Stimulated activated naive B cell treated with anti-CD40 and anti-IgM and Interleukin-4, amounts not matched to agents 10 μg/mL and 1 μg/mL and 100 μg/mL, for 72 hours (primary cell): Measurements from ENCODE around the gene PAX4.
"Not testable (repeated sequence)": the region's sequence is repeated elsewhere in the genome, so short reads cannot be mapped to it uniquely, and the experiment has no call there.

Experiments used
- ATAC-seq, 2 donors: fragments of 150-1000 bp; cut with Tn5 transposase; replicated peaks; 2 replicates each; pipeline ENCODE4 v1.10.0; 2021; ENCODE audit warnings: moderate library complexity in 1 of 2
- DNase-seq: peaks from one replicate; pipeline ENCODE4 v3.0.0; 2021
- H3K27ac Mint-ChIP-seq: one replicate; pipeline ENCODE4 v1.8.0; 2022; ENCODE audit warnings: mild to moderate bottlenecking, mixed read lengths
- H3K27me3 Mint-ChIP-seq, 2 donors: one replicate each; pipeline ENCODE4 v1.8.0; 2022; ENCODE audit warnings: mixed read lengths in 2 of 2
- H3K36me3 Mint-ChIP-seq, 2 donors: one replicate each; pipeline ENCODE4 v1.8.0; 2022; ENCODE audit warnings: mixed read lengths in 2 of 2, mild to moderate bottlenecking in 1 of 2
- H3K4me1 Mint-ChIP-seq, 2 donors: one replicate each; pipeline ENCODE4 v1.8.0; 2022; ENCODE audit warnings: mixed read lengths in 2 of 2, mild to moderate bottlenecking in 1 of 2
- H3K4me3 Mint-ChIP-seq, 2 donors: one replicate each; pipeline ENCODE4 v1.8.0; 2022; ENCODE audit warnings: mild to moderate bottlenecking in 2 of 2, mixed read lengths in 2 of 2, moderate library complexity in 1 of 2
- H3K9me3 Mint-ChIP-seq, 2 donors: one replicate each; pipeline ENCODE4 v1.8.0; 2022; ENCODE audit warnings: mixed read lengths in 2 of 2, mild to moderate bottlenecking in 1 of 2

PAX4 gene

GRCh38 chr7:127587663-127588018, 30.3 kb downstream of the PAX4 start:
- peak overlapping the region; percentile 31 for H3K27ac Mint-ChIP-seq

GRCh38 chr7:127586346-127586745, 31.6 kb downstream of the PAX4 start:
- H3K4me3 Mint-ChIP-seq: no peak overlapping the region
- peaks cover 51 to 78% of the 10 kb centered on the region in 2 donors for H3K4me1 Mint-ChIP-seq
- ATAC-seq (no peak), DNase-seq (no peak)
- no peaks in the 10 kb centered on the region for H3K27me3 Mint-ChIP-seq
- no peaks in the 10 kb centered on the region for H3K9me3 Mint-ChIP-seq
- H3K27ac Mint-ChIP-seq: no peak overlapping the region
- H3K36me3 Mint-ChIP-seq: peaks cover 22 to 42% of the 10 kb centered on the region in 2 donors

More at GRCh38 chr7:127587663-127588018, 30.3 kb downstream of the PAX4 start:
- no peak for DNase-seq
- Mint-ChIP-seq H3K9me3 (no peaks in the 10 kb centered on the region), H3K4me3 (peak overlapping the region; percentile 72 to 97), H3K27me3 (no peaks in the 10 kb centered on the region), H3K36me3 (peaks cover 21 to 37% of the 10 kb centered on the region in 2 donors), H3K4me1 (peaks cover 45 to 69% of the 10 kb centered on the region in 2 donors)
- ATAC-seq: no peak

GRCh38 chr7:127585044-127585953, 32.6 kb downstream of the PAX4 start, which contains the start of gene GCC1:
Gene GCC1, minus strand, starts transcription at chr7:127585596. Its CDS starts 414 bp downstream, at chr7:127585182.
- H3K27me3 Mint-ChIP-seq: no peaks in the 10 kb centered on the region
- peak within 1 kb of the TSS; percentile 87 to 93 for H3K4me3 Mint-ChIP-seq

GRCh38 chr7:127584648-127585043, 33.3 kb downstream of the PAX4 start:
- no peaks in the 10 kb centered on the region for H3K9me3 Mint-ChIP-seq
- no peak for DNase-seq
- no peak for ATAC-seq
- H3K27me3 Mint-ChIP-seq: no peaks in the 10 kb centered on the region
- H3K36me3 Mint-ChIP-seq: peaks cover 14 to 29% of the 10 kb centered on the region in 2 donors
- peaks cover 41 to 71% of the 10 kb centered on the region in 2 donors for H3K4me1 Mint-ChIP-seq
- H3K27ac Mint-ChIP-seq: peak overlapping the region; percentile 93
- H3K4me3 Mint-ChIP-seq: peak overlapping the region; percentile 87 to 93

More at GRCh38 chr7:127585044-127585953, 32.6 kb downstream of the PAX4 start, which contains the start of gene GCC1:
- Mint-ChIP-seq H3K4me1 (peaks cover 44 to 75% of the 10 kb centered on the region in 2 donors), H3K27ac (peak within 1 kb of the TSS; percentile 94), H3K9me3 (no peaks in the 10 kb centered on the region), H3K36me3 (peaks cover 18 to 32% of the 10 kb centered on the region in 2 donors)
- ATAC-seq (peak; percentile 82 to 86), DNase-seq (peak; percentile 94)

GRCh38 chr7:127582361-127582760, 35.6 kb downstream of the PAX4 start:
- Mint-ChIP-seq H3K4me1 (peaks cover 40 to 62% of the 10 kb centered on the region in 2 donors), H3K4me3 (no peak overlapping the region), H3K27me3 (no peaks in the 10 kb centered on the region), H3K36me3 (peaks cover 23 to 45% of the 10 kb centered on the region in 2 donors), H3K9me3 (no peaks in the 10 kb centered on the region), H3K27ac (no peak overlapping the region)
- DNase-seq (no peak), ATAC-seq (no peak)

GRCh38 chr7:127581716-127582115, 36.2 kb downstream of the PAX4 start:
- peaks cover 40 to 62% of the 10 kb centered on the region in 2 donors for H3K4me1 Mint-ChIP-seq
- ATAC-seq (no peak), DNase-seq (no peak)
- no peaks in the 10 kb centered on the region for H3K9me3 Mint-ChIP-seq
- H3K36me3 Mint-ChIP-seq: peaks cover 27 to 48% of the 10 kb centered on the region in 2 donors
- no peaks in the 10 kb centered on the region for H3K27me3 Mint-ChIP-seq
- H3K27ac Mint-ChIP-seq: no peak overlapping the region
- H3K4me3 Mint-ChIP-seq: no peak overlapping the region

- H3K36me3 Mint-ChIP-seq: peaks cover 29 to 52% of the 10 kb centered on the region in 2 donors
- no peak overlapping the region for H3K27ac Mint-ChIP-seq
- DNase-seq (no peak), ATAC-seq (no peak)
- no peak overlapping the region for H3K4me3 Mint-ChIP-seq
- peaks cover 35 to 54% of the 10 kb centered on the region in 2 donors for H3K4me1 Mint-ChIP-seq
- no peaks in the 10 kb centered on the region for H3K27me3 Mint-ChIP-seq
- no peaks in the 10 kb centered on the region for H3K9me3 Mint-ChIP-seq
Measured at GRCh38 chr7:127580612-127581011, 37.3 kb downstream of the PAX4 start.

- Mint-ChIP-seq H3K4me3 (no peak overlapping the region), H3K36me3 (peaks cover 42 to 61% of the 10 kb centered on the region in 2 donors), H3K9me3 (no peaks in the 10 kb centered on the region), H3K27me3 (no peaks in the 10 kb centered on the region), H3K4me1 (peaks cover 24 to 41% of the 10 kb centered on the region in 2 donors), H3K27ac (no peak overlapping the region)
- no peak for DNase-seq
- no peak for ATAC-seq
Measured at GRCh38 chr7:127578711-127579275, 39.1 kb downstream of the PAX4 start.

- ATAC-seq (no peak), DNase-seq (no peak)
- Mint-ChIP-seq H3K27me3 (no peaks in the 10 kb centered on the region), H3K36me3 (peaks cover 42 to 56% of the 10 kb centered on the region in 2 donors), H3K9me3 (no peaks in the 10 kb centered on the region), H3K4me3 (no peak overlapping the region), H3K27ac (no peak overlapping the region), H3K4me1 (peaks cover 19 to 35% of the 10 kb centered on the region in 2 donors)
Measured at GRCh38 chr7:127578036-127578684, 39.8 kb downstream of the PAX4 start.

GRCh38 chr7:127571741-127572505, 46.0 kb downstream of the PAX4 start:
- Mint-ChIP-seq H3K36me3 (peaks cover 22 to 35% of the 10 kb centered on the region in 2 donors), H3K27ac (no peak overlapping the region), H3K4me3 (no peak overlapping the region), H3K27me3 (no peaks in the 10 kb centered on the region), H3K9me3 (no peaks in the 10 kb centered on the region), H3K4me1 (peaks cover 0 to 1% of the 10 kb centered on the region in 2 donors)
- no peak for ATAC-seq
- no peak for DNase-seq

- peaks cover 16 to 35% of the 10 kb centered on the region in 2 donors for H3K36me3 Mint-ChIP-seq
- not testable (repeated sequence) for ATAC-seq, H3K27ac Mint-ChIP-seq
Measured at GRCh38 chr7:127568034-127568433, 49.9 kb downstream of the PAX4 start.

GRCh38 chr7:127566242-127566641, 51.7 kb downstream of the PAX4 start:
- ATAC-seq (no peak), DNase-seq (no peak)
- Mint-ChIP-seq H3K4me3 (no peak overlapping the region), H3K4me1 (no peaks in the 10 kb centered on the region), H3K36me3 (peaks cover 13 to 34% of the 10 kb centered on the region in 2 donors), H3K9me3 (peaks cover 8 to 9% of the 10 kb centered on the region in 2 donors), H3K27me3 (no peaks in the 10 kb centered on the region), H3K27ac (no peak overlapping the region)

More at GRCh38 chr7:127568034-127568433, 49.9 kb downstream of the PAX4 start:
- not testable (repeated sequence) for H3K9me3 Mint-ChIP-seq, H3K4me3 Mint-ChIP-seq, H3K27me3 Mint-ChIP-seq, H3K4me1 Mint-ChIP-seq, DNase-seq
